Upper lobe of right lung (tissue), 1 donor: ENCODE measurements around the gene NR5A2. TPM values are rescaled to one million over a fixed set of nuclear protein-coding genes. Genes with fewer than 3 reads are reported as not detected.

Experiments used
- ATAC-seq: fragments of 200-7000 bp; cut with Tn5 transposase; one replicate; pipeline ENCODE4 v1.9.1; 2020; ENCODE audit warnings: mild to moderate bottlenecking, moderate library complexity
- DNase-seq: peaks from one replicate; pipeline ENCODE4 v3.0.0-alpha.2; 2020
- H3K27ac ChIP-seq: fragments of 200-600 bp; one replicate; pipeline ENCODE4 v1.8.0; 2022
- H3K27me3 ChIP-seq: fragments of 200-600 bp; one replicate; pipeline ENCODE4 v1.8.0; 2022; ENCODE audit warnings: mild to moderate bottlenecking
- H3K36me3 ChIP-seq: fragments of 200-600 bp; one replicate; pipeline ENCODE4 v1.8.0; 2022
- H3K4me1 ChIP-seq: fragments of 200-600 bp; one replicate; pipeline ENCODE4 v1.8.0; 2022
- H3K4me3 ChIP-seq: fragments of 200-600 bp; one replicate; pipeline ENCODE4 v1.8.0; 2022; ENCODE audit warnings: mild to moderate bottlenecking
- H3K9me3 ChIP-seq: fragments of 200-600 bp; one replicate; pipeline ENCODE4 v1.8.0; 2022
- intact Hi-C: fragments of 100-400 bp; cut with DNase I; formaldehyde crosslinking; loops from one replicate; pipeline ENCODE4 v1.11.0; 2022
- total RNA-seq: library from RNA; stranded (reverse); fragmentation: NEBNext Ultra II Directional; extraction: Animal tissue kit (Norgen Biotek cat#: 25700); gene quantifications from one replicate; pipeline ENCODE4 v1.2.1, GENCODE V29; 2021
- TF ChIP-seq, protein P1 (sequence below): fragments of 200-600 bp; IDR thresholded peaks from one replicate; pipeline ENCODE4 v1.8.0; 2022; ENCODE audit warnings: antibody characterized with exemption
- donor health status: DM: no; HTN: yes; CAD: no; lungs with severe emphysema.

Gene NR5A2
- total RNA-seq, 1 donor from 2014 or later: 8.1 TPM

DNA sequence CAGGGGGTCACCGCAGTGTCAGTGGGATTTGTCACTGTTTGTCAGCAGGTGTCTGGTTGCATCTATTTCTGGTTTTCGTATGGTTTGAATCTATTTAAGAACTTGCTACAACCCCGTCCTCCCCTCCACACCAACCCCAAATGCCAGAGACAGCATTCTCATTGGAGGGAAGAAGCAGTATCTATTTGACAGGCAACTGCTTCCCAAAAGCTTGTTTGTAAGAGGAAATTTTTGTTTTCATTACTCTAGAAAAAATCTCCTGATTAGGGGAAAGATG lies 54.4 kb downstream of the NR5A2 start:
- no peak overlapping the region for H3K4me3 ChIP-seq
- peaks cover 4% of the 10 kb centered on the region for H3K27me3 ChIP-seq
- TF ChIP-seq, protein P1, sequence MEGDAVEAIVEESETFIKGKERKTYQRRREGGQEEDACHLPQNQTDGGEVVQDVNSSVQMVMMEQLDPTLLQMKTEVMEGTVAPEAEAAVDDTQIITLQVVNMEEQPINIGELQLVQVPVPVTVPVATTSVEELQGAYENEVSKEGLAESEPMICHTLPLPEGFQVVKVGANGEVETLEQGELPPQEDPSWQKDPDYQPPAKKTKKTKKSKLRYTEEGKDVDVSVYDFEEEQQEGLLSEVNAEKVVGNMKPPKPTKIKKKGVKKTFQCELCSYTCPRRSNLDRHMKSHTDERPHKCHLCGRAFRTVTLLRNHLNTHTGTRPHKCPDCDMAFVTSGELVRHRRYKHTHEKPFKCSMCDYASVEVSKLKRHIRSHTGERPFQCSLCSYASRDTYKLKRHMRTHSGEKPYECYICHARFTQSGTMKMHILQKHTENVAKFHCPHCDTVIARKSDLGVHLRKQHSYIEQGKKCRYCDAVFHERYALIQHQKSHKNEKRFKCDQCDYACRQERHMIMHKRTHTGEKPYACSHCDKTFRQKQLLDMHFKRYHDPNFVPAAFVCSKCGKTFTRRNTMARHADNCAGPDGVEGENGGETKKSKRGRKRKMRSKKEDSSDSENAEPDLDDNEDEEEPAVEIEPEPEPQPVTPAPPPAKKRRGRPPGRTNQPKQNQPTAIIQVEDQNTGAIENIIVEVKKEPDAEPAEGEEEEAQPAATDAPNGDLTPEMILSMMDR: no peak
- intact Hi-C loops: no loop called here
- DNase-seq: no peak
- H3K27ac ChIP-seq: no peak overlapping the region
- no peaks in the 10 kb centered on the region for H3K4me1 ChIP-seq
- H3K9me3 ChIP-seq: no peaks in the 10 kb centered on the region
- ATAC-seq: no peak
- no peaks in the 10 kb centered on the region for H3K36me3 ChIP-seq

DNA sequence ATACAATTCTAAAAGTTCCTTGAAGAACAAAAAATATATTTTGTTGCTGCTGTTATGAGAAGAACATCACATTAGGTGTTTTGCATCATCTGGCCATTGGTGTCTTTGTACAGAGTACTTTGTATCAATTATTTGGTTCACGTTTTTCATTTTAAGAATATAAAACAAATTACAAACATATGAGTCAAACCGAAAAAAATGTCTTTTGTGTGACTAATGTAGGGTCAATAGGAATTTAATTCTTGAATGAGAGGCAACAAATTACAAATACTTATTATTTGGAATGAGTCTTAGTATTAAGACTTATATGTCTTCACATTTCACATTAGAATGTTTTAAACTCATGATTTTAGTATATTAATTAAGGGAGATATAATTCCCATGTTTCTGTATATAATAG lies 54.8 kb downstream of the NR5A2 start:
- intact Hi-C loops: no loop called here

DNA sequence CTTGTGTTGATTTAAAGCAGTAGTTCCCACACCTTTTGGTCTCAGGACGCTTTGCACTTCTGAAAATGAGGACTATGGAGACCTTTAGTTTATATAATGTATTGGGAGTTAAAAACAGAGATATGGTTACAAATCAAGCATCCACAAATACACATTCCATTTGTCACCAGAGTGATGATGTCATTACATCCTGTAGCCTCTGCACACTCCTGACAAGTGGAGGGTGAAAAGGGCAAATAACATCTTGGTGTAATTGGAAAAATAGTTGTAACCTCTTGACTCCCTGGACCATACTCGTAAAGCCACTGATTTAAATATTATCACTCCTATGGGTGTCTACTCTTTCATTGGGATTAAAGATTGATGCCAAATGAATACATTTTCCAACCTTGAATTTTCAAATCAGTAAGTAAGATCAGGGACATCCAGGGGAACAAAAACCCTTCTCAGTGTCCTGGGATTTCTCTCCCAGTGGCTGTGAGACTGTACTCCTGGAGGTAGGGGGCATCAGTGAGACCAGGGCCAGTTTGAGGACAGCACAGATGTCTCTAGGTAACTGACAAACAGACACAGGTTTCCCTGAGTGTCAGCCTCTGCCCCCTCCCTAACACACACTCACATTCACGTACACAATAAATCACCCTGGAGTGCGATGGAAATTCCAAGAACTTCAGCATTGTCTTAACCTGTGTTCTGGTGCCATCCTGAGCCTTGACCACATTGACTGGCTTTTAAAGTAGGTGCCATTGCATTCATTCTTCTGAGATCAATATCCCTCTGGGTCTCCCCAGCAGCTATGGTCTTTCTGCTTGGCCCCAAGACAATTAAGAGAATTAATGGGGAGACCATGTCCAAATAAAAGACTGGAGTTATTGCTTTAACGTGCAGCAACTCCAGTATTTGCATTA lies 63.0 kb downstream of the NR5A2 start:
- no peaks in the 10 kb centered on the region for H3K27me3 ChIP-seq
- TF ChIP-seq, protein P1: peak; percentile 19
- ATAC-seq (peak; percentile 43), DNase-seq (no peak)
- no peak overlapping the region for H3K27ac ChIP-seq
- no peaks in the 10 kb centered on the region for H3K36me3 ChIP-seq
- no peaks in the 10 kb centered on the region for H3K4me1 ChIP-seq
- intact Hi-C loops: no loop called here
- no peaks in the 10 kb centered on the region for H3K9me3 ChIP-seq
- H3K4me3 ChIP-seq: no peak overlapping the region

More for the DNA sequence above, 54.8 kb downstream of the NR5A2 start:
- Histone ChIP-seq H3K27me3 (peaks cover 4% of the 10 kb centered on the region), H3K4me3 (no peak overlapping the region), H3K27ac (no peak overlapping the region), H3K36me3 (no peaks in the 10 kb centered on the region), H3K4me1 (no peaks in the 10 kb centered on the region), H3K9me3 (no peaks in the 10 kb centered on the region)
- TF ChIP-seq, protein P1: no peak
- DNase-seq (no peak), ATAC-seq (no peak)

DNA sequence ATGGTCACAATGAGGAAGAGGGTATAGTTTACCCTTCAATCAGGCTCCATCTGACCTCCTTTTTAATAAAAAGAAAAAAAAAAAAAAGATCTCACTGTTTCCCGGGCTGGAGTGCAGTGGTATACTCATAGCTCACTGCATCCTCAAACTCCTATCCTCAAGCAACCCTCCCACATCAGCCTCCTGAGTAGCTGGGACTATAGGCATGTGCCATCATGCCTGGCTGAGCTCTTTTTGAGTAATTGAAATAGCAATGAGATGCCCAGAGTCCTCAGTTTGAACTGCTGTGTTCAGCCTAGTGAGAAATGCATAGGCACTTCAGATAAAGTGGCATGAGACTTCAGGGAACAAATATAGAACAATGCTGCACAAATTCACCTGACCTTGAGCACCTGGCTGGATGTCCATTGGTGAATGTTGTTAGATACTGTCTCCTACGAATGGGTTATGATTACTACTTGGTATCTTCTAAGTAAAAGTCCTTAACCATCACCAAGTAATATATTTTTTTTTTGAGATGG lies 67.6 kb downstream of the NR5A2 start:
- no peaks in the 10 kb centered on the region for H3K36me3 ChIP-seq
- no peak for DNase-seq
- TF ChIP-seq, protein P1: no peak
- no peak for ATAC-seq
- no peaks in the 10 kb centered on the region for H3K9me3 ChIP-seq
- no peak overlapping the region for H3K27ac ChIP-seq
- no peaks in the 10 kb centered on the region for H3K27me3 ChIP-seq
- H3K4me3 ChIP-seq: no peak overlapping the region
- intact Hi-C loops: no loop called here
- no peaks in the 10 kb centered on the region for H3K4me1 ChIP-seq

DNA sequence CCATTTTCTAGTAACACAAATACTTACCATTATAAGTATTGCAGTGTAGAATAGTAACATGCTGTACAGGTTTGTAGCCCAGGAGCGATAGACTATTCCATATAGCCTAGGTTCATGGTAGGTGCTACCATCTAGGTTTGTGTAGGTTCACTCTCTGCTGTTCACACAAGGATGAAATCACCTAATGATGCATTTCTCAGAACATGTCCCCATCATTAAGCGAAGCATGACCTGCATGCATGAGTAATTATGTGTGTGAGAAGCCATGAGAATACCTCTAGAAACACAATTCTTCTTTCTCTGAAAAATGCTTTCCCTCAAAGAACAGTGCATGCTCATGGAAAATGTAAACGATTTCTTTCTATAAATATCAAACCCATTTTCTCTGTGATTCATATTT lies 69.3 kb downstream of the NR5A2 start:
- H3K27me3 ChIP-seq: no peaks in the 10 kb centered on the region
- H3K9me3 ChIP-seq: no peaks in the 10 kb centered on the region
- ATAC-seq (no peak), DNase-seq (no peak)
- no peak overlapping the region for H3K4me3 ChIP-seq
- no peak overlapping the region for H3K27ac ChIP-seq
- TF ChIP-seq, protein P1: no peak
- H3K36me3 ChIP-seq: no peaks in the 10 kb centered on the region
- no peaks in the 10 kb centered on the region for H3K4me1 ChIP-seq
- intact Hi-C loops: no loop called here
